BLaER1 (cell line): ENCODE results near the gene MPV17L2.

Experiments
- H3K27ac ChIP-seq: shearing (Covaris generic); formaldehyde crosslinking; 2 replicates; pipeline ENCODE4 v1.8.1; 2022
- H3K27me3 ChIP-seq: shearing (Covaris generic); formaldehyde crosslinking; 2 replicates; pipeline ENCODE4 v1.8.1; 2022
- H3K36me3 ChIP-seq: shearing (Covaris generic); formaldehyde crosslinking; 2 replicates; pipeline ENCODE4 v1.8.1; 2022
- H3K4me1 ChIP-seq: shearing (Covaris generic); formaldehyde crosslinking; 2 replicates; pipeline ENCODE4 v1.8.1; 2022
- H3K4me2 ChIP-seq: shearing (Covaris generic); formaldehyde crosslinking; 2 replicates; pipeline ENCODE4 v1.8.1; 2022
- H3K4me3 ChIP-seq: shearing (Covaris generic); formaldehyde crosslinking; 2 replicates; pipeline ENCODE4 v1.8.1; 2022
- H3K9ac ChIP-seq: shearing (Covaris generic); formaldehyde crosslinking; 2 replicates; pipeline ENCODE4 v1.8.1; 2022
- H3K9me3 ChIP-seq: shearing (Covaris generic); formaldehyde crosslinking; 2 replicates; pipeline ENCODE4 v1.8.1; 2022
- H4K20me1 ChIP-seq: shearing (Covaris generic); formaldehyde crosslinking; 2 replicates; pipeline ENCODE4 v1.8.1; 2022
- Cebpa-rat ChIP-seq: shearing (Covaris generic); IDR thresholded peaks from 2 replicates; pipeline ENCODE4 v1.8.1; 2022

Gene MPV17L2

GRCh38 chr19:18231775-18232174, 38.8 kb downstream of the MPV17L2 start:
- H3K27me3 ChIP-seq: peaks cover 1% of the 10 kb centered on the region; the same call in 1 of the 2 replicates
- peak overlapping the region; percentile 20 for H3K27ac ChIP-seq
- no peaks in the 10 kb centered on the region for H4K20me1 ChIP-seq
- peak overlapping the region; percentile 27 for H3K9ac ChIP-seq
- peak overlapping the region; percentile 48 for H3K4me3 ChIP-seq
- peak overlapping the region; percentile 88 for H3K4me2 ChIP-seq
- TF ChIP-seq Cebpa-rat: no peak
- peaks cover 52% of the 10 kb centered on the region for H3K4me1 ChIP-seq
- no peaks in the 10 kb centered on the region for H3K36me3 ChIP-seq
- no peaks in the 10 kb centered on the region for H3K9me3 ChIP-seq

- no peaks in the 10 kb centered on the region for H4K20me1 ChIP-seq
- no peaks in the 10 kb centered on the region for H3K27me3 ChIP-seq
- peaks cover 43% of the 10 kb centered on the region for H3K4me1 ChIP-seq
- no peaks in the 10 kb centered on the region for H3K9me3 ChIP-seq
- H3K9ac ChIP-seq: no peak overlapping the region
- H3K4me2 ChIP-seq: peak overlapping the region; percentile 88
- no peaks in the 10 kb centered on the region for H3K36me3 ChIP-seq
- no peak overlapping the region for H3K4me3 ChIP-seq
- no peak overlapping the region; the same call in 1 of the 2 replicates for H3K27ac ChIP-seq
- no peak for TF ChIP-seq Cebpa-rat
Observed at GRCh38 chr19:18232540-18233223, 39.7 kb downstream of the MPV17L2 start.

DNA sequence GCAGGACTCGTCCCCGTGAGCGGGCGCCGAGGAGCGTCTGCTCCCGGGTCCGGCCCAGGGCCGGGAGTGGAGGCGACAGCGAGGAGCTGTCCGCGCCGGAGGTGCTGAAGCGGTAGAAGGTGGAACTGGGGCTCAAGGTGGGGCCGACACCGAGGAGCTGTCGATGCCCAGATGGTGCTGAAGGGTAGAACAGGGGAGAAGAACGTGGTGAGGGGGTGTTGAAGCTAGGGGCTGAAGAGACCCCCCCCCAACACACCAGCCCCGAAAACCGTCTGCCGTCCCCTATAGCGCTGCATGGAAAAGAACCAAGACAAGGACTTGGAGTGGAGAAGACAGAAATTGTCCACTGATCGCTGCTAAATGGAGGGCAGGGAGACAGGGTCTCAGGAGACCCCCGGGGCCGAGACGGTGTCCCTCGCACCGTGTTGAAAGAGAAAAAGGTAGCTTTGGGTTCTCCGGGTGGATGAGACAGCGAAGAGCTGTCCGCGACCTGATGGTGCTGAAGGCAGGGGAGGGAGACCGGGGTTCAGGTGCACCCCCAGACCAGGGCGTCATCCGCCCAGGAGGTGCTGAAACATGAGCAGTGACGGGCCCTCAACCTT, 40.3 kb downstream of the MPV17L2 start:
- H3K27ac ChIP-seq: no peak overlapping the region
- H3K9ac ChIP-seq: no peak overlapping the region
- no peaks in the 10 kb centered on the region for H3K27me3 ChIP-seq
- H4K20me1 ChIP-seq: no peaks in the 10 kb centered on the region
- H3K36me3 ChIP-seq: no peaks in the 10 kb centered on the region
- no peak overlapping the region for H3K4me3 ChIP-seq
- H3K4me2 ChIP-seq: no peak overlapping the region
- no peak for TF ChIP-seq Cebpa-rat
- no peaks in the 10 kb centered on the region for H3K9me3 ChIP-seq
- peaks cover 36% of the 10 kb centered on the region for H3K4me1 ChIP-seq

GRCh38 chr19:18234194-18234593, 41.2 kb downstream of the MPV17L2 start:
- Histone ChIP-seq H3K9me3 (no peaks in the 10 kb centered on the region), H3K4me3 (no peak overlapping the region), H3K27me3 (no peaks in the 10 kb centered on the region), H3K9ac (no peak overlapping the region), H3K4me1 (peaks cover 31% of the 10 kb centered on the region), H4K20me1 (no peaks in the 10 kb centered on the region), H3K36me3 (no peaks in the 10 kb centered on the region), H3K27ac (no peak overlapping the region), H3K4me2 (no peak overlapping the region)
- no peak for TF ChIP-seq Cebpa-rat

DNA sequence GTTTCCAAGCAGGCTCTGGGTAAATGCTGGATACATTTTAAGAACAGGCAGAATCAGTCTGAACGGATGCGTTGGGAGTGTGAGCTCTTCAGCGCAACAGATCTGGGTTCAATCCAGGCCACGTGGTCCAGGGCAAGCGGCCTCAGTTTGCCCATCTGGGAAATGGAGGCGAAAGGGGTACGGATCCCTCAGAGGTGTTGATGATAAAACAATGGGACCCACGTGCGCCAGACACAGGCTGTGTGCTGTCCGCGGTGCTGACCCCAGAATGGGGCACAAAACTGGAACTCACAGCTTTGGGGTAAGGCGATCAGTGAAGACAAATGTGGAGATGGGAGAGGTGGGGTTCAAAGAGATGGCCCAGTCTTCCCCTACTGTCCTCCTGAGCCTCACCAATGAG, 46.3 kb downstream of the MPV17L2 start:
- no peak for TF ChIP-seq Cebpa-rat
- Histone ChIP-seq H3K27ac (no peak overlapping the region), H3K9ac (no peak overlapping the region), H3K4me1 (peaks cover 10% of the 10 kb centered on the region; the same call in 1 of the 2 replicates), H3K36me3 (no peaks in the 10 kb centered on the region), H3K4me2 (no peak overlapping the region), H4K20me1 (no peaks in the 10 kb centered on the region), H3K4me3 (no peak overlapping the region), H3K27me3 (no peaks in the 10 kb centered on the region), H3K9me3 (no peaks in the 10 kb centered on the region)

- Histone ChIP-seq H3K9me3 (no peaks in the 10 kb centered on the region), H3K9ac (no peak overlapping the region), H3K36me3 (no peaks in the 10 kb centered on the region), H3K27ac (no peak overlapping the region), H3K4me2 (no peak overlapping the region), H4K20me1 (no peaks in the 10 kb centered on the region), H3K4me1 (peaks cover 14% of the 10 kb centered on the region; the same call in 1 of the 2 replicates), H3K4me3 (no peak overlapping the region), H3K27me3 (no peaks in the 10 kb centered on the region)
- TF ChIP-seq Cebpa-rat: no peak
Observed at GRCh38 chr19:18245297-18245696, 52.3 kb downstream of the MPV17L2 start.
